DOHH2 (cell line): Measurements from ENCODE around the gene DGKB.

Experiments used
- H3F3A ChIP-seq: fragments of 200-600 bp; sonication (generic), shearing (Covaris generic); 2 replicates; pipeline ENCODE4 v1.6.0; 2016; ENCODE audit warnings: antibody characterized with exemption, mild to moderate bottlenecking; ENCODE audit not compliant: control insufficient read depth, insufficient read depth
- H3K27ac ChIP-seq: fragments of 200-600 bp; sonication (generic); 2 replicates; pipeline ENCODE4 v1.5.1; 2014; ENCODE audit warnings: low read depth, mild to moderate bottlenecking, low read length, moderate library complexity
- H3K27me3 ChIP-seq: fragments of 200-600 bp; sonication (generic); 2 replicates; pipeline ENCODE4 v1.6.1; 2014; ENCODE audit warnings: mild to moderate bottlenecking, low read length, mixed read lengths; ENCODE audit not compliant: control insufficient read depth
- H3K36me3 ChIP-seq: fragments of 200-600 bp; sonication (generic); 2 replicates; pipeline ENCODE4 v1.6.1; 2014; ENCODE audit warnings: mild to moderate bottlenecking, low read length, moderate library complexity, mixed read lengths; ENCODE audit not compliant: control insufficient read depth
- H3K4me1 ChIP-seq: fragments of 200-600 bp; sonication (generic); 2 replicates; pipeline ENCODE4 v1.6.1; 2014; ENCODE audit warnings: mild to moderate bottlenecking, low read length, mixed read lengths; ENCODE audit not compliant: control insufficient read depth
- H3K4me2 ChIP-seq: fragments of 200-600 bp; sonication (generic); 2 replicates; pipeline ENCODE4 v1.6.0; 2014; ENCODE audit warnings: mild to moderate bottlenecking, low read length, moderate library complexity
- H3K4me3 ChIP-seq: fragments of 200-600 bp; sonication (generic); 2 replicates; pipeline ENCODE4 v1.5.1; 2014; ENCODE audit warnings: mild to moderate bottlenecking, low read length, mixed read lengths
- H3K79me2 ChIP-seq: fragments of 200-600 bp; sonication (generic); 2 replicates; pipeline ENCODE4 v1.6.1; 2014; ENCODE audit warnings: mild to moderate bottlenecking, low read length, mixed read lengths; ENCODE audit not compliant: control insufficient read depth
- H3K9me2 ChIP-seq: fragments of 200-600 bp; sonication (generic); replicated peaks from 2 replicates; pipeline ENCODE4 v1.6.1; 2014; ENCODE audit warnings: mild to moderate bottlenecking, low read length, mixed read lengths; ENCODE audit not compliant: control insufficient read depth
- H3K9me3 ChIP-seq: fragments of 200-600 bp; sonication (generic); 2 replicates; pipeline ENCODE4 v1.6.1; 2014; ENCODE audit warnings: antibody characterized with exemption, low read length, mixed read lengths; ENCODE audit not compliant: control insufficient read depth, insufficient read depth
- H4K20me1 ChIP-seq: fragments of 200-600 bp; sonication (generic); 2 replicates; pipeline ENCODE4 v1.6.0; 2014; ENCODE audit warnings: low read depth, mild to moderate bottlenecking, antibody characterized with exemption, low read length, moderate library complexity; ENCODE audit not compliant: control insufficient read depth, insufficient read depth
- CTCF ChIP-seq: fragments of 200-600 bp; sonication (generic); IDR thresholded peaks from one replicate; pipeline ENCODE4 v1.5.1; 2014; ENCODE audit warnings: antibody characterized with exemption, mild to moderate bottlenecking, low read depth, low read length; ENCODE audit not compliant: poor library complexity, severe bottlenecking
- EZH2phosphoT487 ChIP-seq: fragments of 200-600 bp; sonication (generic); IDR thresholded peaks from 2 replicates; pipeline ENCODE4 v1.6.1; 2017; ENCODE audit warnings: borderline replicate concordance, mild to moderate bottlenecking, antibody characterized with exemption, low read length, moderate library complexity, mixed read lengths

Gene DGKB

GRCh38 chr7:14507617-14508016, 394.9 kb downstream of the DGKB start:
- no peak for TF ChIP-seq EZH2phosphoT487
- no peak for TF ChIP-seq CTCF
- H3K9me2 ChIP-seq, result no peaks in the 10 kb centered on the region
- no peaks in the 10 kb centered on the region for H3K36me3 ChIP-seq
- H3K79me2 ChIP-seq, result no peaks in the 10 kb centered on the region
- H3K4me3 ChIP-seq, result no peak overlapping the region
- H3K27me3 ChIP-seq, result no peaks in the 10 kb centered on the region
- no peaks in the 10 kb centered on the region for H3F3A ChIP-seq
- no peaks in the 10 kb centered on the region for H4K20me1 ChIP-seq
- no peak overlapping the region for H3K27ac ChIP-seq
- no peak overlapping the region for H3K4me2 ChIP-seq
- no peaks in the 10 kb centered on the region for H3K4me1 ChIP-seq
- H3K9me3 ChIP-seq, result no peaks in the 10 kb centered on the region

GRCh38 chr7:14505906-14506305, 396.6 kb downstream of the DGKB start:
- Histone ChIP-seq H3K9me2 (no peaks in the 10 kb centered on the region), H3K27me3 (no peaks in the 10 kb centered on the region), H3K36me3 (no peaks in the 10 kb centered on the region), H3K4me1 (no peaks in the 10 kb centered on the region), H3K27ac (no peak overlapping the region), H4K20me1 (no peaks in the 10 kb centered on the region), H3F3A (no peaks in the 10 kb centered on the region), H3K79me2 (no peaks in the 10 kb centered on the region), H3K4me2 (no peak overlapping the region), H3K4me3 (no peak overlapping the region), H3K9me3 (no peaks in the 10 kb centered on the region)
- TF ChIP-seq CTCF, result no peak

- Histone ChIP-seq H3K27ac (no peak overlapping the region), H3K27me3 (no peaks in the 10 kb centered on the region), H3K9me3 (no peaks in the 10 kb centered on the region), H3K79me2 (no peaks in the 10 kb centered on the region), H4K20me1 (no peaks in the 10 kb centered on the region), H3K4me2 (no peak overlapping the region), H3K4me3 (no peak overlapping the region), H3F3A (no peaks in the 10 kb centered on the region), H3K9me2 (no peaks in the 10 kb centered on the region), H3K4me1 (no peaks in the 10 kb centered on the region), H3K36me3 (no peaks in the 10 kb centered on the region)
- TF ChIP-seq EZH2phosphoT487, result no peak
- no peak for TF ChIP-seq CTCF
Observed at GRCh38 chr7:14504134-14504533, 398.4 kb downstream of the DGKB start.

- H3K4me1 ChIP-seq, result no peaks in the 10 kb centered on the region
- no peaks in the 10 kb centered on the region for H3K79me2 ChIP-seq
- H3K27me3 ChIP-seq, result no peaks in the 10 kb centered on the region
- no peak for TF ChIP-seq CTCF
- no peak for TF ChIP-seq EZH2phosphoT487
- H3K4me3 ChIP-seq, result no peak overlapping the region
- H3F3A ChIP-seq, result no peaks in the 10 kb centered on the region
- H3K36me3 ChIP-seq, result no peaks in the 10 kb centered on the region
- no peak overlapping the region for H3K4me2 ChIP-seq
- H3K9me3 ChIP-seq, result no peaks in the 10 kb centered on the region
- no peak overlapping the region for H3K27ac ChIP-seq
- H4K20me1 ChIP-seq, result no peaks in the 10 kb centered on the region
- H3K9me2 ChIP-seq, result no peaks in the 10 kb centered on the region
Observed at GRCh38 chr7:14503623-14504022, 398.9 kb downstream of the DGKB start.
